Measurements from ENCODE around the gene OST4.

The OST4 gene

GRCh38 chr2:27095745-27096651, 24.5 kb upstream of the OST4 start:
- peak overlapping the region; percentile 26 for H3K4me3 ChIP-seq (replicated peaks; ENCODE audit: low read depth, low read length)
- DNase-seq (ENCODE audit: low read depth): peak; percentile 68
- TF ChIP-seq CTCF (IDR thresholded peaks at IDR 0.05; ENCODE audit: low read length, missing control alignments): no peak

GRCh38 chr2:27095427-27095744, 23.9 kb upstream of the OST4 start:
- H3K4me3 ChIP-seq (replicated peaks; ENCODE audit: low read depth, low read length): no peak overlapping the region
- no peak for TF ChIP-seq CTCF (IDR thresholded peaks at IDR 0.05; ENCODE audit: low read length, missing control alignments)
- DNase-seq (ENCODE audit: low read depth): no peak

- no peak for TF ChIP-seq CTCF (IDR thresholded peaks at IDR 0.05; ENCODE audit: low read length, missing control alignments)
- no peak overlapping the region for H3K4me3 ChIP-seq (replicated peaks; ENCODE audit: low read depth, low read length)
- DNase-seq (ENCODE audit: low read depth): no peak
Measured at GRCh38 chr2:27094353-27094984, 23.0 kb upstream of the OST4 start.

- TF ChIP-seq CTCF (IDR thresholded peaks at IDR 0.05; ENCODE audit: low read length, missing control alignments): no peak
- no peak for DNase-seq (ENCODE audit: low read depth)
- H3K4me3 ChIP-seq (replicated peaks; ENCODE audit: low read depth, low read length): no peak overlapping the region
Measured at GRCh38 chr2:27093430-27094352, 22.2 kb upstream of the OST4 start.

GRCh38 chr2:27092696-27093429, 21.4 kb upstream of the OST4 start:
- H3K4me3 ChIP-seq (replicated peaks; ENCODE audit: low read depth, low read length): no peak overlapping the region
- no peak for DNase-seq (ENCODE audit: low read depth)
- no peak for TF ChIP-seq CTCF (IDR thresholded peaks at IDR 0.05; ENCODE audit: low read length, missing control alignments)
